HG02970 (cell line): Measurements from ENCODE around the gene SKIDA1.

Experiments used
- ATAC-seq: cut with Tn5 transposase; IDR thresholded peaks from one replicate; pipeline ENCODE4 v1.9.1; 2021; ENCODE audit warnings: mild to moderate bottlenecking, moderate library complexity, moderate number of reproducible peaks; ENCODE audit not compliant: unreplicated experiment, low FRiP score

Gene SKIDA1

DNA sequence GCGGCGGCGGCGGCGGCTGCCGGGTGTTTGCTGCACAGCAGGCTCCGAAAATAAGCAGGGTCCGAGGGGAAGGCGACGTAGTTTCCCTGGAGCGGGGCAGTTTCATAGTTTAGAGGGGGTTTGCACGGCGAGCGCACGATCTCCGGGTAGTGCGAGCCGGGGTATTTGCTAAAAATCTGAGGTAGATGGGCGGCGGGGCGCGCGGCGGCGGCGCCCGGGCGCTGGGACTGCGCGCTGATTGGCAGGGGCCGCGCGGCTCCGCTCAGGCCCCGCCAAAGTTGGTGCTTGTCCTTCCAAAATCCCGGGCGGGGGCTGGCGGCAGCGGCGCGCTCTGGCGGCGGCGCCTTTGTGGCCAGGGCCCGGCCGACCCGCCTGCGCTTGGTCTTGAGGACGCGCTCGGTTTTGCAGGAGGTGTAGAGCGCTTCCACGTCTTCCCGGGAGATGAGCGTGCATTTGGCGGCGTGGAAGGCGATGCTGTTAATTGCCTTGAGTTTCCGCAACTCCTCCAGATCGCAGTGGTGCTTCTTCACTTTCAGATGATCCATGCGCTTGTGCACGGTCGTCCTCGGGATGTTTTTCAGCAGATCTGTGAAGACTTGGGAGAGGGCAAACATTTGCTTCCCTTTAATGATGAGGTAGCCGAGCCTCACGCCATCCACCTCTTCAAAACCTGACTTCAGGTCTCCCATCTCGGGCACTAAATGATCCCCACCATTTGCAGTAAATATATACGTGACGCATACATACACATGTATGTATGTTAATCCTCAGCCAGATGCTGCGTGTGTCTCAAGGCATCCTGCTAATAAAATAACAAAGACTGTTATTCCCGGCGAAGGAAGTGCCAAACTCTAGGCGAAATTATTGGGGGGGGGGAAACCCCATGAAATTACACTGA is 8.1 kb downstream of the SKIDA1 start:
- peak; percentile 46 for ATAC-seq

DNA sequence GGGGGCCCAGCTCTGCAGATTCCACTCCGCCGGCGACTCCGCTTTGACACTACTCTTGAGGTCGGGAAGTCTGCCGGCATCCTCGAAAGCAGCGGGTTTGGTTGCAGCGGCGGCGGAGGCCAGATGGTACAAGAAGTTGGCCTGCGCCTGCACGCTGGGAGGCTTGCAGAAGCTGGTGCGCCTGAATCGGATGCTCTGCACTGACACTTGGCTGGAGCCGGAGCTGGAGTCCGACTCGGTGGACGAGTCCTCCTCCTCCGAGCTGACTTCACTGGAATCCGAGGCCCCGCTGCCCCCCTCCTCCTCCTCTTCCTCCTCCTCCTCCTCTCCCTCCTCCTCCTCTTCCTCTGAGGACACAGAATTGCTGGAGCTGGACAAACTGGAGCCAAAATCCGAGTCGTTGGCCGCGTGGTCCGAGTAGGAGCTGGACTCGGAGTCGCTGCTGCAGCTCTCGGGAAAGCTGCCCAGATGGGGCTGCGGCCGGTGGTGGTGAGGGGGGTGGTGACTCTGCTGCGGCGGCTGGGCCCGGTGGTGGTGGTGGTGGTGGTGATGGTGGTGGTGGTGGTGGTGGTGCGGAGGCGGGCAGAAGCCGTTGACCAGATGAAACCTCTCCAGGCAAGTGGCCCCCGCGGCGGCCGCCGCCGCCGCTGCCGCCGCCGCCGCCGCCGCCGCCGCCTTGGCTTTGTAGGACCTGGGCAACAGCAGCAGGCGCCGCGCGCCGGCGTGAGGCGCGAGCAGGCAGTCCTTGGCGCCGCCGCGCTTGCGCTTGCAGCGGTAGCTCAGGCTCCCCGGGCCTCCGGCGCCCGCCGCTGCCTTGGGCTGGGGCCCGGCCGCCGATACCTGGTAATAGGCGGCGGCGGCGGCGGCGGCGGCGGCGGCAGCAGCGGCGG is 9.0 kb downstream of the SKIDA1 start:
- ATAC-seq: peak; percentile 64

DNA sequence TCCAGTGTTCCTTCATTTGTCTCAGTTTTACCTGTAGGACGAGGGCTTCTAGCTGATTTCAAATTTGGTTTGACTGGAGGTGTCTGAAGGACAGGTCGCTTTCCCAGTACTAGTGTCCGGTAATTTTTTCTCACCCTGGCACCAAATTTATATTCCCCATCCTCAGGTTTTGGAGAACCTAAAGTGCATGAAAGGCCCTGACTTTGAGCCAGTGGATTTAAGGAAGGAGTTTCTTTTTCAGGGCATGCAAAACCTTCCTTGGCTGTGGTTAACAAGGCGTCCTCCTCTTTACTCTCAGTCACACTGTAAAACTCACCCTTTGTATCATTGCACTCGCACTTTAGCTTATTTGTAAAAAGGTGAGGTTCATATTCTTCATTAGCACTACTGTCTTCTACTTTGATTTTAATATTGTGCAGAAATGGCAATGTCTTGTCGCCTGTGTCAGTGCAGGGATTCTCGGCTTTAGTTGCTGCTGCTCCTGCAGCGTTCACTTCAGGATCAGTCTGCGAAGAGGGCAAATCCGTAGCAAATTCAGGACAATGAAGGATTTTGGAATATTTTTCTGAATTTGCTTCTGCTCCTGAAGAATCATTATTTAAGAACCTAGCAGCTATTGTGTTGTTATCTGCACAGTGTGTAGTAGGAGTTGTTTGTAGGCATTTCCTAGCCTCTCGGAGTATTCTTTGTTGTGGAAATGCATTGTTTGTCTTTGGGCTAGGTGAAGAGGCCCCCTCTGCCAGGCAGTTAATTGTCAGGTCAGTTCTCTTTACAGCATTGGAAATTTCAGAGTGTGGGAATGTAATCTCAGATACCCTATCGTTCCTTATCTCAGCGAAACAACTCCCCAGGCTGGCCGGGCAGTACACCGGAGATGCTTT is 9.9 kb downstream of the SKIDA1 start:
- no peak for ATAC-seq

DNA sequence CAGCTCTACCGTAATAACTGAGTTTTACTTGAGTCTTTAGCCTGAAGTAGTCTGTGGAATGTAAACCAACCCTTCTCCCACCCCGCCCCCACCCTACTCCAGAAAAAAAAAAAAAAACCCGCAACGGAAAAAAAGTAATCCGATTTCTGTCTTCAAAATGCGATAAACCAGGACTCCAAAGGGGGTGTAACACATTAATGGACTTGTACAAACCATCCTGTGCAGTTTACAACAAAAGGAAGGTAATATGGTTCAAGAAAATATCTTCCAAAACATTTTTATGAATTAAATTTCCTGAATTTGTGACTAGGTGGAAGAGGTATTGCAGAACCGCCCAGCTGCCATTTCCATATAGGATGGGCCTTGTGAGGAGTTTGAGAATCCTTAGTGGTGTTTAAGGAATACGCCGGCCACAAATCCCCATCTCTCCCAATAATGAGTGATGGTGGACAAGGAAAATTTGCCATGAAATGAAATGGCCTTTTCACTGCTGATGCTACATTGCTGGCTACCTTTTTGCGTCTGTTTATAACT is 10.6 kb downstream of the SKIDA1 start:
- no peak for ATAC-seq

DNA sequence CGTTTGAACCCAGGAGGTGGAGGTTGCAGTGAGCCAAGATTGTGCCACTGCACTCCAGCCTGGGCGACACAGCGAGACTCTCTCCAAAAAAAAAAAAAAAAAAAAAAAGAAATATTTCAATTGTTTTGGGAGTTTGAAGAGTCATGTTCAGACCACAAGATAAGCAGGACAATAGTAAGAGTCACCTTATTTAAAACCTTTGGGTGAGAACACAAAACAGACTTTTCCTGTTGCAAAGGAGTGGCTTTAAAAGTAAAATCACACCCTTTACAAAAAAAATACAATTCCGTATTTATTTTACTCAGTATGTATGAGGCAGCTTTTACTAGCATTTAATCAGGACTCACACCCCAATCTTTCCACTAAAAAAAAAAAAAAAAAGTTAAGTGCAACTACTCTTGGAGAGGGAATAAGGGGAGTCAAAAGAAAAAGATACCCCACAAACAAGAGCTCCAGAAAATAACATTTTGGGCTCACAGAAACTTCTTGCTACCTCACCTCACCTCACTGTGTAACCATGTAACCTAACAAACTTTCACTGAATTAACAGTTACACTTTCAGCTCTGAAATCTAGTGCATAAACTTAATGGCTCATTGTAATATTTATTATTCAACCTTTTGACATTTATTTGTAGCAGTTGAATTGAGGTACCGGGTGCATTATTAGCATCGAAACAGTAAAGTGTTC is 11.2 kb downstream of the SKIDA1 start:
- no peak for ATAC-seq

DNA sequence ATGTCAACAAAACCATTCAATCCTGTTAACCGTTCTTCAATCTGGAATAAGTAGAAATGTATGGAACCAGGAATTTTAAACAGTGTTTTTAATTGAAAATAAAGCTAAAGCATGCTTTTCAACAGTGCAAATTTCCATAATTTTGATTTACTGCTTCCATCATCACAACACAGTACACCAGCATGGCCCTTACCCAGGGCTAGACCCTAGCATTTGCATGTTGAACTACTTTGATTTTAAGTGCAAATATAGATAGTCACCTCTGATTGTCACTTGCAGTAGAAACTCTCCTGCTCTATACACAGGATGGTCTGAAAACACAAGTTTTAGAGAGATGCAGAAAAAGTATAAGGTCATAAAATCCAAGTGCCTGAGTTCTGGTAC is 12.1 kb downstream of the SKIDA1 start:
- no peak for ATAC-seq

DNA sequence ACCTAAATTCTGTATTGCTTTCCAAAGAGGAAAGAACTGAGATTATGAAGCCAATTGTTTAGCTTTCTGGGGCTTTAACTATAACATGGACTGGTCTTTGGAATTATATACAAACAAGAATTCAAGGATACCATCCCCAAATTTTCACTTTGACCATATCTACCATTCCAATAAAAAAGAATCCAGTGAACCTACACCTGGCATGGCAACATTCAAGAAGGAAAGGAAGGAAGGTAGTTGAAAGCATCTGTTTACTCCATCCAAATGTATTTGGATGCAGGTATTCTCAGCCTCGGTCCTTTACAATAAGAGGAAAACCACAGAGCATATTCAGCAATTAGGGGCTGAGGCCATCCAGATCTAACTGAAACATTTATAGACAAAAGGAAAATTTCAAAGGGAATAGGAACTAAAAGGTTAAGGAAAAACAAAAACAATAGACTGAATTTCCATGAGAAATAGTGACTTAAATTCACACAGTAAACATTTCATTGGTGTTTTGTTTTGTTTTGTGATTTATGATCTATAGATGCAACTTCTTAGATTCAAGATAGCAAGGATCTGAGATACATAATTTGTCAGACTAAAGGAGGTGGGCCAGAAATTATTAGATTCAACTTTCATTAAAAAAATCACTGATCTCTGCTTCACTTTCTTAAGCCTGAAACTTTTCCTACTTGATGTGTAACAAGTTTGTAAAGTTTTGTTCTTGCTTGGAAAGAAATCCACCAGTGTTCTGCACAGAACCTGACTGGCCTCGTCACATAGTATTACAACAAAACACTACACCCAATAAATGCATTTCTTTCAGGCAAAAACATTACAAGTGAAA is 12.7 kb downstream of the SKIDA1 start:
- ATAC-seq: no peak

DNA sequence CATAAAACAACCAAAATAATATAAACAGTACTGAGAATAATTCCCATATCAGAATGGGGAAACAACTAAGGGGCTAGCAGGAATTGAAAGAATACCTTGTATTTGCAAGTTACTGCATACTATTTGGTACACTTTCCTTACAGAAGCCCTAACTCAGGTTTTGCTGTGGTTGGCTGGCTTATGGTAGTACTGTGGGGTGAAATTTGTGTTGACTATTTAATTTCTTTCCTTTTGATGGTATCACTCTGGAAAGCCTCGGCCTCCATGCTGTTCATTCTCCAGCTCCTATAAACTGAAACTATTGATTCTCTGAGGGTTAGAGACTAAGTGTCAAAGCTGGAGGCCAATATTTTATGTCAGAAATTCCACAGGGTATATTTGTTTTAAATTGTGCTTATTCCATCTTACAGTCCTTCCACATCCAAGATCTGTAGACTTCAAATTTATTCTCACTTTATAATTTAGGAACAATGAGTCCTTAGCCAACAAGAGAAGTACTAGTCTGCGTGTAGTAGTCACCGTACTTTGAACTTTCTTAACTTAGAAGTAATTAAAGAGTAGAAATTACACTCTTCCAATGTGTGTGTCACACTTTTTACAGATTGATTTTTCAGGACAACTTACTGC is 13.4 kb downstream of the SKIDA1 start:
- no peak for ATAC-seq

DNA sequence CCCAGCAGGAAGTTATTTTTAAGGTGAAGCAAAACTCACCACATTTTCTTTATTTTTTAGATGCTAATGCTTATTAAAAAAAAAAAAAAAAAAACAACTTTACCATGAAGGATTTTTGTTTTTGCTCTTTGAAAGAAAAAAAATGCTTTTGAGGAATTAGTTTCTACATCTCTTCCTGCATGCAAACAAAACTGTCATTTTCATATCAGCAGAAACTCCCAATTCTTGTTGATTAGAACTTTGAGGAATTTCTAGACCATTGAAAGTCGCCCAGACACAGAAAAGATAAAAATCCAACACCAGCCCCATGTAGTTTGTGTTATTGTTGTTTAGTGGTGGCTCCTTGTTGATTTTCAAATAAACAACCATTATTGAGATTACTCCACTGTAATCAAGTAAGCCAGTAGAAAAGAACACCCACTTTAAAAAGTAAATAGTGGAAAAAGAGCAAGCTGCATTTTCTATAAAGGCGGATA is 14.3 kb downstream of the SKIDA1 start:
- ATAC-seq: no peak

DNA sequence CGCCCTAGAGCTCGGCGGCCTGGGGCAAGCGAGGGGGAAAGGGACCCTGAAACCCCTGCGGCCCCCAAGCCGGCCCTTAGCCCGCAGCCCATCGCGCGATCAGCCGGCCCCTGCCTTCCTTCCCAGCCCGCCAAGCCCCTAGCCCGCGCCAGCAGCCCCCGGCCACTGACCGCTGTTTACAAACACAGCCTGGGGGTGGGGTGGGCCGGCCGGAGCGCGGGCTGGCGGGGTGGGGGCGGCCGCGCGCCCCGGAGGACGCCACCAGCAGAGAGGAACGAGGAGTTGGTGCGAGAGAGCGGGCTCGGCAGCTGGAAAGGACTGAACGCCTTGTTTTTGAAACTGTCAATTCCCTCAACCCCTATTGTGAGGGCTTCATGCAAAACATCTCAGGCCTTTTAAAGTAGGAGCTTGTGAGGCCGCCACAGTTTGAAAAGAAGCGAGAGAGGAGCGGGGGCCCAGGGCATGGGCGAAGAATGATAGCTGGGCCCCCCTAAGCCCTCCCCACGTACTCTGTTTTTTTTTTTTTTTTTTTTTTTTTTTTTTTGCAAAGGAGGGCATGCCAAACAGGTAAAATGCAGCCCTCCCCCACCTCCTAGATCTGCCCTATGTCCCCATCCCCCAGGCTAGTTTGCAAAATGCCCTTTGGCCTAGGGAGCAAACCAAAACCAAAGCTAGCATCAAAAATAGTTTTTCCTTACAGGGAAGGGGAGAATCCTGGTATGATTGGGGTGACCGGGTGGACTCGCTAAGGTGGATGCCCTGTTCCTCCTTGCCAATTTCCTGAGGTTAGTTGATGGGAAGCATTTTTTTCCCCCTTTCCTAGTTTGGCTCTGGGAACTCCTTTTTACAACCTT is 15.0 kb downstream of the SKIDA1 start:
- ATAC-seq: no peak

DNA sequence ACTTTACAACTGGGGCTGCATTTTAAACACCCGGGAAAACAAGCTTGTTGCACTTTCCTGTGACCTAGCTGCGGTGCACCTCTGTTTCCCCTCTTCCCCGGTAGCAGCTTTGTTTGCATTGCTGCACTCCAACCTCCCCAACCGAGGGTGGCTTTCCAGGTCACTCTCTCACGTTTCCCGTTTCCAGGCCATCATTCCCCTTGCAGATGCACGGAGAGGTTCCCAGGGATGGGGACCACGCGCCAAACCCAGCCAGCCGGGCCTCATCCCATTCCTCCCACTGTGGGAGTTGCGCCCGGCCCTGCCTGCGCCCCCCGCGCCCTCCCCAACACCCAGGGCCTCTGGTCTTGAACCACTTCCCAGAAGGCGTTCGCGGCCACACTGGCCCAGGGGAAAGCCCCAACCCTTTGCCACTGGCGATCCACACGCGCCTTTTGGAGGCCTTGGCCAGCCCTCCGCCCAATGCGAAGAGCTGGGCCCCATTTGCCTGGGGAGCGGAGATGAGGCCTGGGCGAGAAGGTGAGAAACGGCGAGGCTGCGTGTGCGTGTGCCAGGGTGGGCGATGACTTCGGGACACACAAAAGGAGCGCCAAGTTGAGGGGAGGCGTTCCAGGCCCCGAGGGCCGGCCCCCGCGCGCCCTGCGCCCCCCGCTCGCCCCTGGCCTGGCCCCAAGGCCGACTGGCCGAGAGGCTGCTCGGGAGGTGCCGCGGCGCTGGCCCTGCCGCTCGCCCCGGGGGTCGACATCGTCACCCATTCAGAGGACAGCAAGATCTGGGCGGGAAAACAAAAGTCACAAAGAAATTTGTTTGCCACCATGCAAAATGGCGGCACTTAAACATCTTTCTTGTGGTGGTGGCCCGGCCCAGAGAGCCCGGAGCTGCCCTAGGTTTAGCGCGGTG is 15.9 kb downstream of the SKIDA1 start:
- ATAC-seq: no peak

DNA sequence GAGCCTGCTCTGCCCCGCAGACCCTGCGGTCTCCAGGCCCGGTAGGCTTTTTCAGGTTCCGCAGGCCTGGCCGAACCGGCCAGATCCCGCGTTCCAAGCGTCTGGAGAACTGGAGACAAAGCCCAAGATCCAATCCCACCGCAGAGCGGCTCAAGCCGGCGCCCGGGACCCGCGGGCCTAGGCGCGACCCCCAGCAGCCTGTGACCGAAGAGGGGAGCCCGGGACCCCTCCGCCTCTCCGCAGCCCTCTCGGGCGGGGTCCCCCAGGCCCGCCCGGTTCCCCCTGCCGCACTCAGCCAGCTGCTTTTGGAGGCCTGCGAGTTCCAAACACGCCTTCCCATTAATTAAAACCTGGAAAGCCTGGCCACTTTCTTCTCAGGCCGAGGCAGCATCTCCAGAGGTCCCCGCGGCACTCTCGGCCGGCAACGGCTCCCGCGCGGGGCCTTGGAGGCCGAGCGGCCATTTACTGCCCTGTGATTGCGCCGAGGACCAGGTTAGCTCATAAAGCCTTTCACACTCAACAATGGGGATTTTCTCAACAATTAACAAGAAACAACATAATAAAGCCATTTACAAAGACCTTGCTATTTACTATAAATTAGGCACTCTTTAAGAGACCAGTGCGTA is 16.7 kb downstream of the SKIDA1 start:
- no peak for ATAC-seq

DNA sequence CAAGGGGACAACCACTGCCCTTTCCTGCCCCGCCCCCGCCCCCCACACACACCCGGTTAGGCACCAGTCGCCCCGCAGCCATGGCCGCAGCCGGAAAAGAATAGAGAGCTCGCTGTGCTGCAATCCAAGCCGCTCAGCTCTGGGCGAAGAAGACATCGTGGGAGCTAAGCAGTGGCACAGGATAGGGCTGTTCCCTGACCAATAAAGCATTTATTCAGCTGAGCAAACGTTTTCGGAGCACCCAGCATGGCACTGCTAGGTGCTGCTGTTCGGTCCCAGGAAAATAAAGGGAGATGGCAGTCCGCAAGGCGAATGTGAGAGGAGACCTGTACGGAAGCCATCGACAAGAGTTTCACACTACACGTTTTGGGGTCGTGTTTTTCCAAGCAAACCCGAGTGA is 18.3 kb downstream of the SKIDA1 start:
- ATAC-seq: no peak

DNA sequence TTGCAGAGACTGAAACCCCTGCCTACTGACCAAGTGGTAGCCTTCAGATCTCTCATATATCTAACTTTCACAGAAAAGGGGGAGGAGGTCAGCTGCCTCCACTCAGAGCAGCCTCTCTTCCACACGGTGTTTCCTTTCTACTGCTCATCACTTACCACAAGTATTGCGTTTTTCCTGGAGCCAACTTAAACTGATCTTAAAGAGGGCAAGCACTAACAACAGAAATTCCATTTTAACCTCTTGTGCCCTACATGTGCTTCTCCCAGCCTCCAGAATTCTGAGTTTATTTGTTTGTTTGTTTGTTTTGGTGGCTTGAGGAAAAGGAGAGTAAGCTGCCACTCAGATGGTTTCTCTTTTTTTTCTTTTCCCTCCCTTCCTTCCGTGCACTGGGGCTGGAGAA is 19.1 kb downstream of the SKIDA1 start:
- no peak for ATAC-seq

DNA sequence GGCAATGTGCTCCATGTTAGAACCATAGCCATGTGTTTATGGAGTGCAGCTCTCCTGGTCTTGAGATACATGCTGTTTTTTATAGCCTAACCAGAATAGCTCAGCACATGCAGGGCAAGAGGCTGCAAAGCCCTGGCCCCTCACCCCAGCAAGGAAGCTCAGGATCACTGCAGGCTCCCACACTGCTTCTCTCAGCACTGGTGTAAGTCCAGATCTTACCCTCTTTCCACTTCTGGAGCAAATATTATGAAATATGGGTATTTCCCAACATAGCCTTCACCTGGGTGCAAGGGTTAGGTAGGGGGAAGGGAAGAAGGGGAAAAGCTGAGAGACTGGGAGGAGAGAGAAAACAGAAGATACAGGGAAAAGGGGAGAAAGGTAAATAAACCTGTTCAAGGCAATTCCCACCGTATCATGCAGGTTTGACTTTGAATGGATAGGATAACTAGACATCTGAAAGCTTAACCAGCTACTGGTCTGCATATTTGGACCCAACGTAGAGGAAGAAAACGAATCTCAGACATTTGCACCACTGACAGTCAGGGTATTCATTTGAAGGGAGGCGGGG is 19.7 kb downstream of the SKIDA1 start:
- ATAC-seq: no peak

DNA sequence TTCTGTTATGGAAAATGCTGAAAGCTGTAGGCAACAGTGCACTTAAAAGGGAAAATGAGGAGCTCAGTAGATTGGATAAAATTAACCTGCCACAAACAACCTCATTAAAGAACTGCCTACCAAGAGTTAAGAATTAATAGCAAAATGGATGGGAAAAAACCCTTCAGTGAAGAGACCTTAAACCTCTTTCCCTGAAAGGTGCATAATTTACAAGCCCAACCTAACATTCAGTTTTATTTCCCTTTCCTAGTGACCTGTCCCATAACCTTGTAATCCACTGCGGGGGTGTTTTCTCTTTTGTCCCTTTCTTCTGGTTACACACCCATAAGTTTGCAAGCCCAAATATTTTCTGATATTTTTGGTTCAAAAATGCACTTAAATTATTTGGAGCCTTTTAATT is 21.9 kb downstream of the SKIDA1 start:
- no peak for ATAC-seq
